B cell (primary cell): ENCODE results near the gene HGFAC.

ENCODE experiments used
- CTCF ChIP-seq: fragments of 200-600 bp; IDR thresholded peaks from one replicate; pipeline ENCODE4 v1.8.0; 2022; ENCODE audit warnings: antibody characterized with exemption, mild to moderate bottlenecking
- EZH2 ChIP-seq: IDR thresholded peaks from 2 replicates; pipeline ENCODE4 v1.6.1; 2012; ENCODE audit warnings: borderline replicate concordance, low read depth, mild to moderate bottlenecking, moderate library complexity, low read length; ENCODE audit not compliant: insufficient read depth, poor library complexity, severe bottlenecking

DNA sequence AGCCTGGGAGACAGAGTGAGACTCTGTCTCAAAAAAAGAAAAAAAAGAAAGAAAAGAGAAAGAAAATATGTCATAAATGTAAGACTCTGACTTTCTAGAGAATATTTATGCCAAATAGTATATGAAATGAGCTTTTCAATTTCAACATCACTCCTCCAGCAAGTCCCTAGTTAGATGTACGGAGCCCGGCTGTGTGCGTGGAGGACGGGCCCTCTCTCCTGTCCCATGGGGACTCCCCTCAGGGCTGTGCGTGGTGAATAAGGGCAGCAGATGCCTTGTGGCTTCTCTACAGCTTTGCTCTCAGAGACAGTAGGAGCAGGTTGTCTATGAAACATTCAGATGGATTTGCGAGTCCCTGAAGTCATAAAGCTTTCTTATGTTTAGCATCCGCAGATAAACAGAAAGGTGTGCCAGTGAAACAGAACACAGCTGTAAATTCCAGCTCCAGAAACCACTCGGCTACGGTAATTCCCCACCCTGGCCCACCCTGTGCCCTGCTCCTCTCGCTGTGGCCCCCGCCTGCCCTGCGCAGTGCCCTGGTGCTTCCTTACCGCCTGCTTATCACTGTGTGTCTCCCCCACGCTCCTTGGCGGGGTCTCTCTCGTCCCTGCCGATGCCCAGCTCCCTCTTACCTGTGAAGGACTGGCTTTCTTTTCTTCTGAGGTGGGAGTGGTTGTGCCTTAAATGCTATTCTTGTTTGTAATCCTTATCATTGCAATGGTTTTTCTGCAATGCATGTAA lies 13.9 kb upstream of the HGFAC start:
- TF ChIP-seq CTCF (no peak), EZH2 (no peak)
